SK-N-SH treated with all-trans-retinoic acid at 6 μM for 48 hours (cell line): ENCODE data around the gene USP36.

ENCODE experiments used
- ARNTL ChIP-seq: fragments of 450-650 bp; formaldehyde crosslinking; IDR thresholded peaks from 2 replicates; pipeline ENCODE4 v1.5.0; 2020; ENCODE audit warnings: low read depth, mild to moderate bottlenecking, moderate library complexity, borderline replicate concordance
- CREB5 ChIP-seq: fragments of 250-450 bp; sonication (Bioruptor Pico); IDR thresholded peaks from 2 replicates; pipeline ENCODE4 v1.5.1; 2020; ENCODE audit warnings: low read depth, mild to moderate bottlenecking, moderate library complexity
- CSRNP3 ChIP-seq: fragments of 250-450 bp; sonication (Bioruptor Pico); IDR thresholded peaks from 2 replicates; pipeline ENCODE4 v1.5.1; 2021; ENCODE audit warnings: mild to moderate bottlenecking, moderate library complexity
- ESRRG ChIP-seq: fragments of 250-450 bp; sonication (Bioruptor Pico); IDR thresholded peaks from 2 replicates; pipeline ENCODE4 v1.6.1; 2021; ENCODE audit warnings: mild to moderate bottlenecking
- PATZ1 ChIP-seq: fragments of 250-450 bp; sonication (Bioruptor Pico); IDR thresholded peaks from 2 replicates; pipeline ENCODE4 v1.8.0; 2020; ENCODE audit warnings: mild to moderate bottlenecking, moderate library complexity, borderline replicate concordance
- TSHZ2 ChIP-seq: fragments of 250-450 bp; sonication (Bioruptor Pico); IDR thresholded peaks from 2 replicates; pipeline ENCODE4 v1.5.0; 2020; ENCODE audit warnings: mild to moderate bottlenecking, moderate library complexity
- ZFP3 ChIP-seq: fragments of 250-450 bp; sonication (Bioruptor Pico); IDR thresholded peaks from 2 replicates; pipeline ENCODE4 v1.5.0; 2020; ENCODE audit warnings: mild to moderate bottlenecking, moderate library complexity
- ZFP30 ChIP-seq: fragments of 450-650 bp; formaldehyde crosslinking; IDR thresholded peaks from 2 replicates; pipeline ENCODE4 v1.5.0; 2022; ENCODE audit warnings: mild to moderate bottlenecking, moderate library complexity

GRCh38 chr17:78800132-78800931 lies 40.3 kb downstream of the USP36 start:
- TF ChIP-seq PATZ1: no peak
- TF ChIP-seq ARNTL (CRISPR knock-in tag): no peak
- no peak for TF ChIP-seq ZFP3 (CRISPR knock-in tag)
- no peak for TF ChIP-seq CSRNP3
- no peak for TF ChIP-seq ZFP30 (CRISPR knock-in tag)
- no peak for TF ChIP-seq TSHZ2 (CRISPR knock-in tag)
- no peak for TF ChIP-seq ESRRG (CRISPR knock-in tag)
- no peak for TF ChIP-seq CREB5 (CRISPR knock-in tag)
